ENCODE data around the gene EVC.

Gene EVC

DNA sequence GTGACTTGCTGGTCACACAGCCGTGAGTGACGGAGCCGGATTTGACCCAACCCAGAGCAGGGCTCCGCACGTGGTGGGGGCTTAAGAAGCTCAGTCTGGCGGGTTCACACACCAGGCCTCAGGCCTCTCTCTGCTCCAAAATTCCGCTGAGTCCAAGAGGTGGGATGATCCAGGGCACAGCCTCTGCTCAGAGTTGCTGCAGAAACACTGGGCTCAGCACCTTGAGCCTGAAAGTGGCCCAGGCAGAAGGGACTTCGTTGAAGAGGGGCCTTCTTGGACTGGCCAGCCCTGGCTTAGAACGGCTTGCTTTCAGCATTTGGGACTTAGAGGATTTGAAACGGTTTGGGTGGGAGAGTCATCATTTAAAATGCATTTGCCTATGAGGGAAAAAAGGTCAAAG, 21.2 kb downstream of the EVC start:
- no peak for DNase-seq (ENCODE audit: low read depth)

DNA sequence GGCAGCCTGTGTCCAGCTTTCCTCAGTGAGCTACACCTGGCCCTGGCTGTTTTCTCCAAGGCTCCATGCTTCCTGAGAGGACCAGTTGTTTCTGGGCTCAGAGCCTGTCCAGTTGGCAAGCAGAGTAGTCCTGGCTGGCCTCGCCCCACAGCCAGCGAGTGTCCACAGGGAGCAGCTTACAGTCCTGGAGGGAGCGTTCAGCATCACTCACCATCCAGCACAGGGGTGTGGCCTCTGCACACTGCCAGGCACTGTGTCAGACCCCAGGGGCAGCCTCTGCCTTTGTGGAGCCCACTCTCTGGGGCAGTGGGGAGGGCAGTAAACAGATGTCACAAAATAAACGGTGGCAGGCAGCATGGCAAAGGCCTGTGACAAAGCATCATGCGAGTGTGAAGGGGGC, 23.9 kb downstream of the EVC start:
- no peak for DNase-seq (ENCODE audit: low read depth)

DNA sequence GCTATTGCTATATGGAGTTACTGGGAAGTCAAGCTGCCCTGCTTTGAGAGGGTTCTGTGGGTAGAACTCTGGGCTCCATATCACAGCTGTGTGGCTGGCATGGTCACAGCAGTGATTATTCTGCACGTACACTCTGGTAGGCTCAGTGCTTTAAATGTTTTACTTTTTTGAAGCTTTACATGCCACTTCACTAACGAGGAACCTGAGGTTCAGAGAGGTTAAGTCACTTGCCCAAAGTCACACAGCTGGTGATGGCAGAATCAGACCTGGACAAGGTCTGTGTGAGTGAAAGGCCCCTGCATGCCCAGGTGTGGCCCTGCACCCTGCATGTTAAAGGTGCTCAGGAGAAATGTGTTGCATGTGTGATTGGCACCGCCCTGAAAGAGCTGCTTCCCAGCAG, 24.5 kb downstream of the EVC start:
- DNase-seq (ENCODE audit: low read depth), result no peak

DNA sequence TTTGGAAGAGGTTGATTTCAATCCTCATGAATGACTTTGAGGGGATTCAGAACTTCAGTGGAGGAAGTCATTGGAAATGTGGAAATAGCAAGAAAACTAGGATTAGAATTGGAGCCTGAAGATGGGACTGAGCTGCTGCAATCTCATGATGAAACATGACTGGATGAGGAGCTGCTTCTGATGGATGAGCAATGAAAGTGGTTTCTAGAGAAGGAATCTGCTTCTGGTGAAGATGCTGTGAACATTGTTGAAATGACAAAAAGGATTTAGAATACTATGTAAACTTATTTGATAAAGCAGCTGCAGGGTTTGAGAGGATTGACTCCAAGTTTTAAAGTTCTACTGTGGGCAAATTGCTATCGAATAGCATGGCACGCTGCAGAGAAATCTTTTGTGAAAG, 27.1 kb downstream of the EVC start:
- DNase-seq (ENCODE audit: low read depth), result no peak

DNA sequence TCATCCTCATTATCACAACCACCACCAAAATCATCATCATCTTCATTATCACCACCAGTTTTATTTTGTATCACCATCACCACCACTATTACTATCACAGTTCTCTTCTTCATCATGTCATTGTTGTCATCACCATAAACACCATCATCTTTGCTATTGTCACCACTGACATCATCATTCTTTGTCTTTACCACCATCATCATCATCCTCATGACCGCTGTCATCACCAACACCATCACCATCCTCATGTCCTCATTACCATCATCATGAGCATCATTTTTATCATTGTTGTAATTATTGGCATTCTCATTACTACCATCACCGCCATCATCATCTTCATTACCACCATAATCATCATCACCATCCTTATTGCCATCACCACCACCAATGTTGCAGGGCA, 31.4 kb downstream of the EVC start:
- no peak for DNase-seq (ENCODE audit: low read depth)

DNA sequence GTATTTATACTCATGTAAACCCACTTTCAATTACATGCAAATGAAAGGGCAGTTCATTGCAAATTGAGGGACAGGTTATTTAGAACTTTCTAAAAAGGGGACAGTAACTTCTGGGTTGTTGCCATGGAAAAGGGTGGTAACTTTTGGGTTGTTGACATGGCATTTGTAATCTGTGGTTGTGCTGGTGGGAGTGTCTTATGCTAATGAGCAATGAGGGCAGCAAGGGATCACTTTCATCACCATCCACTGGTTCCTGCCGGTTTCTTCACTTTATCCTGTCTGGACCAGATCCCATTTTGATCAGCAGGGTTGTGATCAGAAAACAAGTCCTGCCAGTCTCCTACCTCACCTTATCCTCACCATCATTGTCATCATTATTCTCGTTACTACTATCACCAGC, 32.0 kb downstream of the EVC start:
- no peak for DNase-seq (ENCODE audit: low read depth)

DNA sequence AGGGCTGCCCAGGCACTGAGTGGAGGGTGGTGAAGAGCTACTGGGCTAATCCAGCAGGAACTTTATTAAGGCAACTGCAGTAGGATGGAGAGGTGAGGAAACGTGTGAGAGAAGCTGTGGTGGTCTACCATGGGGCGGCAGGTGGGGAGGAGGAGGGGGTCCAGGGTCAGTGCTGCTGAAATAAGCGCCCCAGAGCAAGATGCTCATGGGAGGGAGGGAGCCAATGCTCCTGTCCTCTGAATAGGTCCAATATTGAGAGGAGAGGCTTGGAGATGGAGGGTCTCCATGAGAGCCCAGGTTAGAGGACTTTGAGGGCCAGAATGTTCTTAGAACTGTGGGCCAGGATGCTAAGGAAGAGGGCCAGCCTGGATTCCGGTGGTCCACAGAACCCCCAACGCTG, 35.2 kb downstream of the EVC start:
- DNase-seq (ENCODE audit: low read depth), result no peak

DNA sequence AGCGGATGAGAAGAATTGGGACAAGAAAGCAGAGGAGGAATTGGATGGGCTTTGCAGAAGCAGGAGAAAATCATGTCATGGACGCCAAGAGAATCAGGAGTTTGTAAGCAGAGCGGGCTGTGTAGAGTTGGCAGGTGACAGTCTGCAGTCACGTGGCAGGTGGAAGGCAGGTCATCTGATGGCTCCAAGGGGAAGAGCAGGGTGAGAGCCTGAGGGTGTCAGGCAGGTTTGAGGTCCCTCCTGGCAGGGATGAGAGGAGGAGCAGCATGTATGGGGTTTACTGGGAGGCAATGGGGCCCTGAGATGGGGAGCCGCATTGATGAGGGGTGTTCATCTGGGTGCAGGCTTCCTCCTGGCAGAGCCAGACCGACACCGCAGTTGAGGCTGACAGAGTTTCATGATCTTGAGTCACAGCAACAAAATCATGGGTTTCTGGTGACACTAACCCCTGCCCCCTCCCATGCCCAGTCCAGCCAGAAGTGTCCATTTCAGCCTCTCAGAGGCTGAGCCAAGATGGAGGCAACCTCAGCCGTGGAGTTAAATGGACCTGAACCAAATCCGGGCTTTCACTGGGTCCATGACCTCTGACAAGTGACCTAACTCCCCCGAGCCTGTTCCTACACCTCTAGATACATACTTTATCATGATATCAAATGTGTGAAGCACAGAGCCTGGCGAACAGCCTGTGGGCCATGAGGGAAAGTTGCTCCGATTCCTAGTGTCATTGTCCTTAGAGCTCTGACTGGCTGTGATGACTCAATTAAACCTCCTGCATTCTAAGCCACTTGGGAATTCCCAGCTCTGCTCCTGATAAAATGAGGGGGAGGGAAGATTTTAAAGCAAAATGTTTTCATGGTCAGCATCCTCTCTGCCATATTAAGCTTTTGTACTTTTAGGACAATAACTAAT, 36.1 kb downstream of the EVC start:
- DNase-seq (ENCODE audit: low read depth), result no peak

DNA sequence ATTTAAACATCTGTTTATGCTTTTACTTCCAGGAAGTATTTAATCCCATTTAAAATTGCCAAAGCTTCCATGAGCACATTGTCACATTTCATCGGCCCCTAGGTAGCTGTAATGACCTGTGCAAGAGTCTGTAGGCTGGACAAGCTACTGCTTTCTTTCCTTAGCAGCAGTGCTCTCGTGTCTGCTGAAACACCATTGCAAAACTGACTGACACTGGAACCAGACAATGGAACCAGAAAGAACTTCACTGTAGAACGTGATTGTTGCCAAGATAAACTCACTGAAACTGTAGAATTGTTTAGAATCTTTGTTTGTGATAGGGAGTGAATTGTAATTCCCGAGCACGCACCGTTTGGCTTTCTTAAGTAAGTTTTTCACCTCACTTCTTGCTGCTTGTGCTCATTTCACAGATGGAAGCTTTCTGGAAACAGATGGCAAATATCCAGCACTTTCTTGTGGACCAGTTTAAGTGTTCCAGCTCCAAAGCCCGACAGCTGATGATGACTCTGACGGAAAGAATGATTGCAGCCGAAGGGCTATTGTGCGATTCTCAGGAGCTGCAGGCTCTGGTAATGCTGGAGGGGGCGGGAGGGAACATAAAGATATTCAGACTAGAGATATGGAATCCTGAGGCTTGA, 36.9 kb downstream of the EVC start:
- DNase-seq (ENCODE audit: low read depth), result no peak

DNA sequence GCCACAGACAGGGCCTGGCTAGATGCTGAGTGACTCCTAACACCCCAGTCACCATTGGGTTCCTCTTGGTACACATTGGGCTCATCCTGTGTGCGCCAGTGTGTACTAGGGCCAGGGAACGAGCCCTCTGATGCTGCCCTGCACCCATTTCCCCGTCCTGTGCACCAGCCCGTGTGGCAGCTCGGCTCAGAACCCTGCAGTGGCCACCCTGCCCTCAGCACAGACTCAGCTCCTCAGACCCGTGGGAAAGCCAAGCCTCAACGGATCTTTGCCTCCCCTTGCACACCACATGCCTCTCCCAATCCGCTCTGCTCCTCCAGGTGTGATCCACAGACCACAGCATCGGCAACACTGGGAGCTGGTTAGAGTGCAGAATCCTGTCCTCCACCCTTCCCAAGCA, 38.6 kb downstream of the EVC start:
- DNase-seq (ENCODE audit: low read depth), result no peak

DNA sequence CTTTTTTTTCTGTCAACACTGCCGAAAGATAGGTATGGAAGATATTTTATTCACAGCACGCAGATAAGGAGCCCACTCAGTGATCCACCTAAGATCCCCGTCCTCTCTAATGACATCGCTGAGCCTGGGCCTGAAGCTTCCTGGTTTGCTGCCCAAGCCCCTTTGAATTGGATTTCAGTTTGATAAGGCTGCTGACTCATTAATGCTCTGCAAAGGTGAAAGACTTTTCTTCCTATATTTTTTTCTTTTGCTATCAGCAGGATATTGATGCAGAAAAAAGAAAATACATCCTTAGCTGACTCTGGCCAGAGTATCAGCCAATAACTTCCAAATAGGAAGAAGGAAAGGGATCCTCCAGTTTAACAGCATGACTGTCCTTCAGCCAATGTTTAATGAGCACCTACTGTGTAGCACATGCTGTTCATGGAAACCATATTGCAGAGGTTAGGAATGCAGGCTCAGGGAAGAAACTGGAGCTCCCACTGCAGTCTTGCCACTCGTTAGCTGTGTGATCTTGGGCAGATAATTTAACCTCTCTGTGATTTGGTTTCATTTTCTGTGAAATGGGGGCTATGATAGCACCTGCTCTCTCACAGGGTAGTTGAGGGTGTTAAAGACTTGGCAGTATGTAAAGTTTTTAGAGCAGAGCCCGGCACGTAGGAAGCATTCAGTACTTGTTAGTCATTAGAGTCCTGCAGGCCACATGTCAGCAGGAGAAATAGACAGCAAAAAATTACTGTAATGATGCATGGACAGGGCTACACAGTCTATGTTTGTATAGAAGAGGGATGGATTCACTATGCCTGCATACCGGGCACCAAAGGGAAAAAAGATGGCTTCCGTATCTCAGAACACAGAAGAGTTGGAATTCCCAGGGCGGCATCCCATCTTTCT, 39.3 kb downstream of the EVC start:
- DNase-seq (ENCODE audit: low read depth), result no peak

DNA sequence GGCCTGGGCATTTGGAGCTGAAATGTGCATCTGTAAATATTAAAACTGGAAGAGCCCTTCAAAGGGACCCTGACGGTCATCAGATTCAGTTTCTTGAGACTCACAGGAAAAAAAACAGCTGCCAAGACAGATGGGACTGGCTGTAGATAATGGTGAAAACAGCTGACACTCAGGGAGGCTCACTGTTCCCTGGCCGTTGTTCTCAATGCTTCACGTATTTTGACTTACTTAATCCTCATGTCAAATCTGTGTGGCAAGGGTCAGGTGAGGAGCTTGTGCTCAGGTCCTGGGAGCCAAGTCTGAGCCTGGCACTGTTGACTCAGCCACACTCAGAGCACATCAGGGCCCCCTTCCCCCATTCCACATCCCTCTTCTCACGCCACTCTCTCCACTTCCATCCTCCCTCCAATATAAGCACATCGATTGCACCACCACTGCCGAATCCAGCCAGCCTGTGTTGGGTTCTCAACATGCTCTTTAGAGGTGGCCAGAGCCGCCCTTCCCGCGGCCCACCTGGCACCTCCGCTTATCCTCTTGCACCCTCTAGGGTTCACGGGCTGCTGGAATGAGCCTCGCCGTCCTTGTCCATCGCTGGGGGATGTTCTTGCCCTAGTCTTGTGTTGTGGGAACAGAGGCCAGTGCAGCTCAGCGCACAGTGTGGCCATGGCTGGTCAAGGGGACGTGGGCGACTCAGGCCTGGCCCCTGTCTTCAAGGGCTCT, 40.1 kb downstream of the EVC start:
- no peak for DNase-seq (ENCODE audit: low read depth)

DNA sequence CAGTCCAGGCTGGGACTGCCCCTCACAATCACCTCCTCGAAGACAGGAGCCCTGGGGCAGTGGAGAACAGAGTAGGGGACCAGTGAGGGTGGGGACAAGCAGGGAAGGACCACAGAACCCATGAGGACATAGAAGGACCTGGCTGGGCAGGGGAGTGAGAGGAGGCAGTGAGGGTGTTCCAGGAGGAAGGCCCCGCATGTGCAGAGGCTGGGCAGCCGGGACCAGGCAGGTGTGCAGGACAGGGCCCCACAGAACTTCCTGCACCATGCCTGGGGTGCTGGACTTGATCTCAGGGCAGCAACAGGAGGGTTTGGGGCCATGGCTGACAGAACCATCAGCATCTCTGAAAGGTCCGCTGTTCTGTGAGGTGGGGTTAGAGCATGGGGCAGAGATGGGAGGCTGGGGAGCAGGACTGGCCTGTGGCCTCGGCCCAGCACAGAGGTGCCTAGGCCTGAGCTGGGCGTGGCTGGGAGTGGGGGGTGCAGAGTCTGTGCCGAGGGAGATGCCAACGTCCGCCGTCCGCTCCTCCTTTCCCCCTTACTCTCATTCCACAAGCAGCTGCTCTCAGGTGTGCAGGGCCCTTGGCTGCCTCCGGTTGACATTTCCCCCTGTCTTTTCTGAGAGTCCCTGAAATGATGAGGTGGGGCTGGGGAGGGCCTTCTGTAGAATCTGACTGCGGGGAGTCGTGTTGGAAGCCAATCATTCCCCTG, 40.8 kb downstream of the EVC start:
- no peak for DNase-seq (ENCODE audit: low read depth)

DNA sequence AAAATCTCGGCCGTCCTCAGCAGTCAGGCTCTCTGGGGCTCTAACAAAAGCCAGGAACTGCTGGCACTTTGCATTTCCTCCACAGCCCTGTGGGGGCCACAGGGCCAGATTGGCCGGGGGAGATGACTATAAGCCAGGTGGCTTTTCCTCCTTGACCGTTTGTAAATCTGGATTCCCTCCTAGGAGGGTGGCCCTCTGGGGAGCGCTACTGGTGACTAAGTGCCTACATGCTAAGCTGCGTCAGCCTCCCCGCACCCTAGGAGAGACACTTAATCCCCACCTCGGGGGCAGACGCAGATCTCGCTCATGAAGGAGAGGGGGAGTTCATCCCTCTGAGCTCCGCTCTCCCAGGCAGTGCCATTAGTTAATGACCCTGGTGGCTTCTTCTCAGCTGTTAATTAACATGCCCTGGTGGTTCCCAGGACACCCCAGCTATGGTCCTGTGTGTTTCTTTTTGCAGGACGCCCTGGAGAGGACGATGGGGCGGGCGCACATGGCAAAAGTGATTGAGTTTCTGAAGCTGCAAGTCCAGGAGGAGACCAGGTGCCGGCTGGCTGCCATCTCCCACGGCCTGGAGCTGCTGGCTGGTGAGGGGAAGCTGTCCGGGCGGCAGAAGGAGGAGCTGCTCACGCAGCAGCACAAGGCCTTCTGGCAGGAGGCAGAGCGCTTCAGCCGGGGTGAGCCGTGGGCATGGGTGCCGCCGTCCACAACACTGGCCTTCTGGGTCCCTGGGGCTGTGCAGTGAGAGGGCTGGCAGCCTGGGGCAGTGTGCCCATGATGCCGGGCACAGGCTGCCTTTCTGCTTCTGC, 41.6 kb downstream of the EVC start:
- DNase-seq (ENCODE audit: low read depth), result no peak

DNA sequence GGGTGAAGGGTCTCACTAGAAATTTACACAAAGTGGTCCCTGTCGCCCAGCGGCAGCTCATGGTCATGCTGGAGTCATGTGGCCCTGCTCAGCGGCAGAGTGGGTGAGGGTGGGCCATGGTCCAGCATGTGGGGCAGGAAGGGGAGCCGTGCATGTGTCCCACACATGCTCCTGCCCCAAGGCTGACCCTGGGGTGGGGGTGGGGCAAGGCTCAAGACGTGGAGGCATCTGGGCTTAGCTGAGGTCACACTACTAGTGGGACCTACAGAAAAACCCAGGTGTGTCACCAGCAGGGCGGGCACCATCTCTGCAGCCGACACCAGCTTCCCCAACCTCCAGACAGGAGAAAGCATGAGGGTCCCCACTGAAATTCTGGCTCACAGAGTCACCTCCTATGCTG, 42.4 kb downstream of the EVC start:
- DNase-seq (ENCODE audit: low read depth), result no peak

DNA sequence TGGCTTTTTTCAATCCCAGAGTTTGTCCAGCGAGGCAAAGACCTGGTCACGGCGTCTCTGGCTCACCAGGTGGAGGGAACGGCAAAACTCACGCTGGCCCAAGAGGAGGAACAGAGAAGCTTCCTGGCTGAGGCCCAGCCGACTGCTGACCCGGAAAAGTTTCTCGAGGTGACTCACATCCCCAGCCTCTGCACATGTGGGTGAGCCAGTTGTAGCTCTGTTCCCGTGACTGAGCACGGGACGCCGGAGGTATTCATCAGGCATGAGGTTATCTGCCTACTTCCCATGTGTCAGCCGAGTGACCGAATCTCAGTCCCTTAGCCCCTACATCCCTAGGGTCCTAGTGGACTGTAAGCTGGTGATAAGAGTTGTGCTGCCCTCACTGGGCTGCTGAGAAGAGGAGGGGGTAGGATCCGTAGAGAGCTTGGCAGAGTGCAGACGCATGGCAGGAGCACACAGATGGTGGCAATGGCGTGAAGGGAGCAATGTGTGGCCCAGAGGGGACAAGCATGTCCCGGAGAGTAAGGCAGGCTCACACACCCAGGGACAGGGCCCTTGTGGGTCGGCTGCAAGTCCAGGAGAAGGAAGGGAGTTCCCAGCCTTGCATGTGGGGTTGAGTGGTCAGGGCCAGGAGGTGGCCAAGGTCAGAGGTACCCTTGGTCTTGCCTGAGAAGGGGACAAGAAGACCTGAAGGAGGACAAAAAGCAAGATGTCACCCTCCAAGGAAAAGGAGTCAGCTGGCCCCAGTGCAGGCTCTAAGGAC, 42.9 kb downstream of the EVC start:
- no peak for DNase-seq (ENCODE audit: low read depth)

DNA sequence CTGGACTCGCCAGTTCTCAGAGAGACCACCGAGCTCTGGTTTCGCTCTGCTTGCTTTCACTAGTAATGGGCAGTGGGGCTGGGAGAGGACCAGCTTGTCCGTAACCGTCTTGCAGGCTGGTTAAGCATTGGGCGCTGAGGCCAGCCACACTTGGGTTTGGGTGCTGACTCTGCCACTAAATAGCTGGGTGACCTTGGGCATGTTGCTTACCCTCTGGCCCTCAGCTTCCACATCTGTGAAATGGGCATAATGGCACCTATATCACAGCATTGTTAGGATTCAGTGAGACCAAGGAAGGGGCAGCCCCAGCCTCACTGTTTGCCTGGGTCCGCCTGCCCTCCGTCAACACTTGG, 43.5 kb downstream of the EVC start:
- no peak for DNase-seq (ENCODE audit: low read depth)

DNA sequence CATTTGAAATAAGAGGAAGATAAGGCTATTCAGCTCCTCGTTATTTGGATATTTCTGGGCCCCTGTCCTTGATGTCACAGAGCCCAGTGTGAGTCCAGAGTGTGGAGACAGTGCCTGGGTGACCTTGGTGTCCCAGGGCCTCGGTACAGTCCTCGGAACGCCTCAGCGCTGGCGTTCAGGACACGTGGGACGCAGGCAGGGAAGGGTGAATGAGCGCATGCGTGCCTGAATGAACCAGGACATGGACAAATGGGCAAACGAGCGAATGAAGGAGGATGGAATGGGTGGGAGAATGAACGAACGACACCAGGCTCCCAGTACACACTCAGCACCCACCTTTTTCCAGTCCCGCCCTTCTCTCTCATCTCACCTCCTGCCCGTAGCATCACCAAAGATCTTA, 44.2 kb downstream of the EVC start:
- DNase-seq (ENCODE audit: low read depth), result no peak

DNA sequence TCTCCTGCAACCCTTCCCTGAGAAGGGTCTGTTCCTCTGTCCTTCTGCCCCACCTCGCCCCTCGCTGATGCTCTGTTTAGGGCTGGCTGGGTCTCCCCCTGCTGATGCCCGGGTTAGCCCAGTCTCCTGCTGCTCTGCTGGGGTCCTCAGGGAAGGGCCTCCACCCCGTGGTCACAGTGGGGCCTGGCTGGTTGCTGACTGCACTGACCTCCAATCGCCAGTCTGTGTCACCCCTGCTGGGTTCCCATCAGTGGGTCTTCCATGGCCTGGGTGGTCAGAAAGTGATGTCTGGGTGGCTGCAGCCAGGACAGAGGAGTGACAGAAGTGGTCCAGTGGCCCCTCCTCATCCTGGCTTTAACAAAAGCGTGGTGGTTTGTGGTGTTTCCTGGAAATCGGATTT, 44.7 kb downstream of the EVC start:
- no peak for DNase-seq (ENCODE audit: low read depth)

DNA sequence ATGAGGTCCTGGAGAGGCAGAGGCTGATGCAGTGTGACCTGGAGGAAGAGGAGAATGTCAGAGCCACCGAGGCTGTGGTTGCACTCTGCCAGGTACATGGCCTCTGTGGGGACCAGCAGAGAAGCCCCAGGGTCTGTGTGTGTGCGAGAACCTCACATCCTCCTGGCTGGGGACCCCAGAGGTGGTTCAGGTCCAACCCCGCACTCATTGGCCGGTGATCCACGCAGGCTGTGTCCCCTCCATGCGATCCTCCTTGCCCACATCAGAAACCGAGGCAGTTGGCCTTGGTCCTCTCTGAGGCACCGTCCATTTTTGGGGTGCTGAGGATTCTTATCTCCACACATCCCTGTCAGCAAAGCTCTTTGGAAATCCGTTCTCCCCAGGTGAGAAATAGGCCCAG, 45.3 kb downstream of the EVC start:
- no peak for DNase-seq (ENCODE audit: low read depth)
